NCI-H345 treated with DMSO at 0.1 percent for 48 hours (cell line): ENCODE results near the gene DENND5B.
"Not testable (repeated sequence)": the region's sequence is repeated elsewhere in the genome, so short reads cannot be mapped to it uniquely, and the experiment has no call there.

ENCODE experiments used
- DNase-seq: peaks from one replicate; lab custom pipeline; 2025; ENCODE audit not compliant: unreplicated experiment; lab: John Stamatoyannopoulos, UW

Gene DENND5B

GRCh38 chr12:31476437-31476836, 114.5 kb downstream of the DENND5B start:
- no peak for DNase-seq

GRCh38 chr12:31475610-31476009, 115.3 kb downstream of the DENND5B start:
- DNase-seq, result not testable (repeated sequence)

- no peak for DNase-seq
These were observed 116.2 kb downstream of the DENND5B start for GRCh38 chr12:31474751-31475150.

DNA sequence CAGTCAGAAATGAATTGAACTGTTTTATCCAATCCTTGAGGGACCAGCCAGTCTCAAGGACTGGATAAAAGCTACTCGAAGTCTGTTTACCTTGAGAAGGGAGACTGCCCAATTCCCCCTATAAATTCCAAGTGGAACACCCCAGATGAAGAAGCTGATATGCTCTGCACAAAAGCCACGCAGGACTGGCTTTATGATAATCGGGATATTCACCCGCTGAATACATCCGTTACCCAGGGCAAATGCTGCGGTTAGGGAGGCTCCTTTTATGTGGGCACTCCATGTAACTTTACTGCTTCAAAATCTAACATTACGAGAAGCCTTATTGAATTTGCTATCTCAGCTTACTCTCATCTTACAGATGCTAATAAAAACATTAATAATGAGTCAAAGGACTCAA, 119.1 kb downstream of the DENND5B start:
- no peak for DNase-seq

DNA sequence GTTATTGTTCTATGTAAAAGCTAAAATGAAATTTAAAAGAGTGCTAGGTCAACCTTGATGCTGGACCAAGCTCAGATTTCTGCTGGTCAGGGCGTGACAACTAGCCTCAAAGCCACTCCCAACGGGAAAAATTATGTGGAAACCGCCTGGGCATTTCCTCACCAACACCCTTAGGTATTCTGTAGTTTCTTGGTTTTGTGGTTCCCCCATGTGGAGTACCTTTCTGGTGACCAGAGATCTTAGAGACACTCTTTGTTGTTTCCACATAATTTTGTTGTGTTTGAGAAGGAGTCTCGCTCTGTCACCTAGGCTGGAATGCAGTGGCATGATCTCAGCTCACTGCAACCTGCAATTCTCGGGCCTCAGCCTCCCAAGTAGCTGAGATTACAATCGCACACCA, 119.9 kb downstream of the DENND5B start:
- DNase-seq, result no peak

DNA sequence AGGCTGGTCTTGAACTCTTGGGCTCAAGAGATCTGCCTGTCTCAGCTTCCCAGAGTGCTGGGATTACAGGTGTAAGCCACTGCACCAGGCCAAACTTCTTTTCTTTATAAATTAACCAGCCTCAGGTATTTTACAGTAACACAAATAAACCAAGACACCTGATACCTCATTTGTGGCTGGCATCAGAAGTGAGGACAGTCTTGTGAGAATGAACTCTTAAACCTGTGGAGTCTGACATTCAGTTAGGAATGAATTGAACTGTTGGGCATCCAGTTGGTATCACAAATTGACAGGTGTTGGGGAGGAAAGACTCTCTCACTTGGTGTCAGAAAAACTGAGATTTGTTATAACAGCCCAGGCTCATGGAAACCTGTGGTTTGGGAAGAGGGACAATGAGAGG, 120.5 kb downstream of the DENND5B start:
- DNase-seq, result no peak

DNA sequence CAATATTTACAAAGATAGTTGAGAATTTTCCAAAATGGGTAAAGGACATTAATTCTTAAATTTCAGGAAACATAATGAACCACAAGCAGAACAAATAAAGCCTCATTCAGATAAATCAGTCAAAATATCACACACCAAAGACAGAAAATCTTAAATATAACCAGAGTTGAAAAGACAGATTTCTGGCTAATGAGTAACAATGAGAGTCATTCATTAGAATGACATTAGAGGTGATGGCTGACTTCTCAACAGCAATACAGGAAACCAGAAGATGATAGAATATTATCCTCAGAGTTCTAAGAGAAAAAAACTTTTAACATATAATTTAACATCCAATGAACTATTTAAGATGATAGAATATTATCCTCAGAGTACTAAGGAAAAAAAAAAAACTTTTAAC, 124.2 kb downstream of the DENND5B start:
- DNase-seq, result no peak

- no peak for DNase-seq
These were observed 125.9 kb downstream of the DENND5B start for GRCh38 chr12:31465002-31465401.

DNA sequence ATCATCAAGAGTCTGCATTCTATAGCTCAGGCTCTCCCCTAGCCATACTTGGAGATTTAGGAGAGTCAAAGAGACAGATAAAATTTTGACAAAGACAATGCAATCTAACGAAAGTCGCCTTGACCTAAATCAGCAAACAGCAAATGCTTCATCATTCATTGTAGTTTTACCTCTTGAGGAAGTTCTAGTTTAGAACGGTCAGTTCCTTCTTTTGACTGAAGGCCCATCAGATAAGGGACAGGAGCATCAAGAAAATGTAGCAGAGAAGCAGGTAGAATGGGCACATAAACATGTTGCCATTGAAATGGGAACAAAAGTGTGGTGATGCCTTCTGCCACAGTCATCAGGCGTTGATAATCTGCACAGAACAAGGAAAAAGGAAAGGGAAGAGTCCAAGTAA, 130.9 kb downstream of the DENND5B start:
- no peak for DNase-seq

GRCh38 chr12:31456562-31456961, 134.4 kb downstream of the DENND5B start:
- DNase-seq, result no peak

- DNase-seq, result no peak
These were observed 146.2 kb downstream of the DENND5B start for GRCh38 chr12:31444736-31445135.

GRCh38 chr12:31440586-31440985, 150.3 kb downstream of the DENND5B start:
- DNase-seq, result no peak

- no peak for DNase-seq
These were observed 150.8 kb downstream of the DENND5B start for GRCh38 chr12:31440134-31440533.

DNA sequence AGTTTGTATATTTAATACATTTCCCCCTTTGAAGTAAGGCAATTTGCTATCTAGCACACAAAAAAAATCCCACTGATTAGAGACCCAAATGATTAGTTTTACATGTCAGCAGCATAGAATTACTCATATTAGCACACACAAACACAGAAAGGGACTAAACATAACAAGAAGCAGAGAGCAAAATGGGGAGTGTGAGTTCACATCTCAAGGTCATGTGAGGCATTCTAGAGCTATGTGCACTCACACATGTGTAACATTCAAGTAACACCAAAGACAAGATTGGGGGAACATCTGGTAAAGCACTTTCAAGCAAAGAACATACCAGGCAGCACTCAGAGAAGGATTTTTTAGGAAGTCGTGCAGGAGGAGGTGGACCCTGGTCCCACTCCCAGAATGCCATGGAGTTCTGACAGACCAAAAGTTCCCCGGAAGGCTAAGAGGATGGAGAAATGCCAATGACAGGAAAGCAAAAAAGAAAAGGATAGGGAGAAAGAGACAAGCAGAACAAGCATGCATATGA, 159.2 kb downstream of the DENND5B start:
- DNase-seq, result no peak

DNA sequence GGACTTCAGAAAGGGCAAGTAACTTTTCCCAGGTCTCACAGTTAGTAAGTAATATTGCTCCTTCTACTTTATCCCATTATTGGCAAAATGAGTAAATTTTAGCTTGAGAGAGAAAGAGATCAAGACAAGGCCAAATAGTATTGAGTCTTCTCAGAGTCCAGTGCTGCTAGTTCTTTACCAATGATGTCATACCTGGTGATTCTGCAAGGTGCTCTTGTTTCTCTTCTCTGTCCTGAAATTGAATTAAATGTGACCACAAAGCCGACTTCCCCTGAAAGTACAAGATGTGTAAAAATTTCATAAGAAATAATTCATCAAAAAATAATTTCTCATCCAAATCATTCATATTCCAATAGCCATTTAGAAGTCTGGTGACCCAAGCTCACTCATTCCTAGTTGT, 167.5 kb downstream of the DENND5B start:
- DNase-seq, result no peak

GRCh38 chr12:31412292-31412801, 178.6 kb downstream of the DENND5B start:
- no peak for DNase-seq

DNA sequence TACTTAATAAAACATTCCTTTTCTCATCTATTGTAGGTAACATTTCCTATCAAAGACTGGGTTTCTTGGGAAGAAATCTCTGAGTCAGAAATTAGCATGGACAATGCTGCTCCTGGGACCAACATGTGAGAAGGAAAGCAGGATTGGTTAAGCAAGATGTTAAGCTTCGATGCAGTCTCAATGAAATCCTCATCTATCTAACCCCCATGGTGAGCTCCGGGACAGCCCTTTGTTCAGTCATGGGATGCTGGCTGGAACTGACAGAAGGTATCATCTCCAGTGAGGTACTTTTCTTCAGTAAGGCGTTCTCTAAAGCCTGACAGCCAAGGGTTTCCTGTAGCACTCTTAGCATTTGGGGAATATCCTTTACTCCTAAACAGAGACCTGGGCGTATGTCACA, 182.2 kb downstream of the DENND5B start:
- no peak for DNase-seq

GRCh38 chr12:31407562-31407961, 183.4 kb downstream of the DENND5B start:
- no peak for DNase-seq

DNA sequence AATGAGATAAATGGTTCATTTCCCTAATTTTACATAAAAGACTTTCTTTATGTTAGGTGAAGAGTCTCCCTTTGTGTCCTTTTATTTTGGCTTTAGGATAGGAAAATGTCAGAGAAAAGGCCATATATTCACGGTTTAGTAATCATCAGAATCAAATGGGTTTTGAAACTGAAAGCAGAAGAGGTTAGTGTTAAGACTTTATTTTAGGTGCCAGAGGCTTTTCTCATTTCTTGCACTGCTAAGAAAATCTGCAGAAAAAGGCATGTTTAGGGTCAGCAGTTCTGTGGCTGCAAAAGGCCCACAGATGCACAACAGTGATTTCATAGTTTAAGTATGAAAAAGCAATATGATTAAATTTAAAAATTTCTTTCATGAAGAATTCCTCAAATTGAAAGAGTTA, 184.6 kb downstream of the DENND5B start:
- no peak for DNase-seq

- no peak for DNase-seq
These were observed 185.9 kb downstream of the DENND5B start for GRCh38 chr12:31405021-31405420.

DNA sequence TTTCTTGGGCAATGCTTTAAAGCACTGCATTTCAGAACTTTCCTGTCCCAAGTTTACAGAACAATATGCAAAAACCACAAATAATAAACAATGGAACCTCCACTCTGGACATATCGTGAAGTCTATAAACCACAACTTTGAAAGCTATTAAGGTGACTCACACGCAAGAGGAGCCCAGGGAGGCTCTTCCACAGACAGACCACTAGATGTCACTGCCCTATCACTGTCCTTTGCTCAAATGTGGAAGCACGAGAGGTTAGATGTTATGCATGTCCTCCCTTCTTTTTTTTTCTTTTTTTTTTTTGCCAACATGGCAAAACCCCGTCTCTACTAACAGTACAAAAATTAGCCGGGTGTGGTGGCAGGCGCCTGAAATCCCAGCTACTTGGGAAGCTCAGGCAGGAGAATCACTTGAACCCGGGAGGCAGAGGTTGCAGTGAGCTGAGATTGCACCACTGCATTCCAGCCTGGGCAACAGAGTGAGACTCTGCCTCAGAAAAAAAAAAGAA, 187.8 kb downstream of the DENND5B start:
- DNase-seq, result peak; percentile 54

- DNase-seq, result no peak
These were observed 197.9 kb downstream of the DENND5B start for GRCh38 chr12:31393004-31393550.

DNA sequence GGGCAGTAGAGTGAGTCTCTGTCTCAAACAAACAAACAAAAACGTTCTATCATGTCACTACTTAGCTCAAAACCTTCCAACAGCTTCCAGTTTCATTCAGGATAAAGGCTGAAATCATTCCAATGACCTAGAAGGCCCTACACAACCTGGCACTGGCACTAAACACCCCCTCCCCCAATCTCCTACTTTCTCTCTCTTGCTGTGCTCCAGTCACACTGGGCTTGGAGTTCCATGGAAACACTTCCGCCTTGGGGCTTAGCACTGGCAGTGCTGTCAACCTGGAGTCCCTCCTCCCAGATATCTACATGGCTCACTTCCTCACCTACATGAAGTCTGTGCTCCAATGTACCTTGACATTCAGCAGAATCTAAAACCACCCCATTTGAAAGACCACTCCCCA, 199.9 kb downstream of the DENND5B start:
- DNase-seq, result no peak
